Mesendoderm (in vitro differentiated cells): Measurements from ENCODE around the gene TSPOAP1.

Source experiments
- DNase-seq: peaks from one replicate; pipeline ENCODE4 v3.0.0; 2013
- H2AK5ac ChIP-seq: 2 replicates; pipeline ENCODE4 v1.6.1; 2013; ENCODE audit warnings: low read length, inconsistent platforms
- H2BK120ac ChIP-seq: 2 replicates; pipeline ENCODE4 v1.6.1; 2013; ENCODE audit warnings: low read depth, mild to moderate bottlenecking, low read length, moderate library complexity, mixed read lengths
- H2BK15ac ChIP-seq: replicated peaks from 2 replicates; pipeline ENCODE4 v1.6.1; 2013; ENCODE audit warnings: low read depth, mild to moderate bottlenecking, moderate library complexity
- H2BK5ac ChIP-seq: 2 replicates; pipeline ENCODE4 v1.6.1; 2013; ENCODE audit warnings: low read length, inconsistent platforms
- H3K18ac ChIP-seq: 2 replicates; pipeline ENCODE4 v1.6.1; 2013; ENCODE audit warnings: mild to moderate bottlenecking, low read length, mixed read lengths
- H3K23ac ChIP-seq: one replicate; pipeline ENCODE4 v1.6.1; 2013; ENCODE audit warnings: low read length
- H3K27ac ChIP-seq: 2 replicates; pipeline ENCODE4 v1.5.1; 2013; ENCODE audit warnings: low read depth, mild to moderate bottlenecking, inconsistent platforms, low read length, moderate library complexity
- H3K27me3 ChIP-seq: 2 replicates; pipeline ENCODE4 v1.6.1; 2013; ENCODE audit warnings: low read length, control low read depth, mild to moderate bottlenecking, inconsistent platforms; ENCODE audit not compliant: insufficient read depth, poor library complexity
- H3K36me3 ChIP-seq: 2 replicates; pipeline ENCODE4 v1.6.1; 2013; ENCODE audit warnings: low read length, inconsistent platforms; ENCODE audit not compliant: control insufficient read depth, insufficient read depth
- H3K4ac ChIP-seq: one replicate; pipeline ENCODE4 v1.6.1; 2013; ENCODE audit warnings: low read depth, mild to moderate bottlenecking, low read length, moderate library complexity
- H3K4me1 ChIP-seq: 2 replicates; pipeline ENCODE4 v1.6.1; 2013; ENCODE audit warnings: low read depth, low read length, inconsistent platforms; ENCODE audit not compliant: control insufficient read depth
- H3K4me2 ChIP-seq: 2 replicates; pipeline ENCODE4 v1.6.1; 2013; ENCODE audit warnings: low read length
- H3K4me3 ChIP-seq: 2 replicates; pipeline ENCODE4 v1.5.1; 2013; ENCODE audit warnings: mild to moderate bottlenecking, low read length
- H3K56ac ChIP-seq: one replicate; pipeline ENCODE4 v1.6.1; 2013; ENCODE audit warnings: low read length
- H3K79me1 ChIP-seq: 2 replicates; pipeline ENCODE4 v1.6.1; 2013; ENCODE audit warnings: low read length, inconsistent platforms
- H3K79me2 ChIP-seq: 2 replicates; pipeline ENCODE4 v1.6.1; 2013; ENCODE audit warnings: mild to moderate bottlenecking, low read length; ENCODE audit not compliant: control insufficient read depth, insufficient read depth
- H3K9ac ChIP-seq: 2 replicates; pipeline ENCODE4 v1.6.1; 2013; ENCODE audit warnings: low read length, inconsistent platforms
- H4K5ac ChIP-seq: one replicate; pipeline ENCODE4 v1.6.1; 2013; ENCODE audit warnings: low read length
- H4K8ac ChIP-seq: one replicate; pipeline ENCODE4 v1.6.1; 2013; ENCODE audit warnings: low read depth, mild to moderate bottlenecking, control low read depth, low read length, moderate library complexity
- WGBS: extraction: QIAGEN DNeasy Blood & Tissue Kit; methylation state at CpG from one replicate; pipeline ENCODE4 v1.1.7; 2013; ENCODE audit warnings: low lambda C conversion rate, missing lambda C conversion rate; ENCODE audit not compliant: insufficient coverage; ENCODE audit errors: extremely low coverage; 5-methylcytosine and 5-hydroxymethylcytosine counted together

Gene TSPOAP1

DNA sequence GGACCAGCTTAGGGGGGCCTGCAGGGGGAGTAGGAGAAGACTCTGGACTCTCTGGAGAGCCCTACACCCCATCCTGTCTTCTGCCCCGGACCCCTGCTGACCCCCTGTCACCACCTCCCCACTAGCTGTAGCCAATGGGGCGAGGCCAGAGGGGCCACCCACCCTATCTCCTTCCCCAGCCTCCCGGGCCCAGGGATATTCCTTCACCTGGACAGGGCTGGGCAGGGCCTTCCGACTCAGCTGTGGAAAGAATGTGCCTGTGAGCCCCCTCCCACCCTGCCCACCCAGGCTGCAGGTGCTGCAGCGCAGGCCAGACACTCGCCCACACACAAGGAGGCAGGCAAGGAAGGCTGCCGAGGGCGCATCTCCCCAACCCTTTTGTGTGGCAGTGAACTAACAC is 23.0 kb downstream of the TSPOAP1 start:
- H2BK5ac ChIP-seq, result no peak overlapping the region
- H4K8ac ChIP-seq, result no peak overlapping the region
- no CpG with 5 or more reads among the region's 8 CpGs for WGBS
- no peaks in the 10 kb centered on the region for H3K4me1 ChIP-seq
- H3K36me3 ChIP-seq, result no peaks in the 10 kb centered on the region
- H3K4me2 ChIP-seq, result no peak overlapping the region
- DNase-seq, result no peak
- H3K56ac ChIP-seq, result no peak overlapping the region
- H3K27me3 ChIP-seq, result no peaks in the 10 kb centered on the region
- H3K18ac ChIP-seq, result no peak overlapping the region
- no peak overlapping the region for H3K4me3 ChIP-seq
- no peaks in the 10 kb centered on the region for H3K79me1 ChIP-seq
- no peak overlapping the region for H2BK15ac ChIP-seq
- H3K23ac ChIP-seq, result no peak overlapping the region
- H2BK120ac ChIP-seq, result no peak overlapping the region
- H3K79me2 ChIP-seq, result no peaks in the 10 kb centered on the region
- no peak overlapping the region for H3K9ac ChIP-seq
- no peak overlapping the region for H3K4ac ChIP-seq
- no peak overlapping the region for H3K27ac ChIP-seq
- H2AK5ac ChIP-seq, result no peak overlapping the region
- H4K5ac ChIP-seq, result no peak overlapping the region

DNA sequence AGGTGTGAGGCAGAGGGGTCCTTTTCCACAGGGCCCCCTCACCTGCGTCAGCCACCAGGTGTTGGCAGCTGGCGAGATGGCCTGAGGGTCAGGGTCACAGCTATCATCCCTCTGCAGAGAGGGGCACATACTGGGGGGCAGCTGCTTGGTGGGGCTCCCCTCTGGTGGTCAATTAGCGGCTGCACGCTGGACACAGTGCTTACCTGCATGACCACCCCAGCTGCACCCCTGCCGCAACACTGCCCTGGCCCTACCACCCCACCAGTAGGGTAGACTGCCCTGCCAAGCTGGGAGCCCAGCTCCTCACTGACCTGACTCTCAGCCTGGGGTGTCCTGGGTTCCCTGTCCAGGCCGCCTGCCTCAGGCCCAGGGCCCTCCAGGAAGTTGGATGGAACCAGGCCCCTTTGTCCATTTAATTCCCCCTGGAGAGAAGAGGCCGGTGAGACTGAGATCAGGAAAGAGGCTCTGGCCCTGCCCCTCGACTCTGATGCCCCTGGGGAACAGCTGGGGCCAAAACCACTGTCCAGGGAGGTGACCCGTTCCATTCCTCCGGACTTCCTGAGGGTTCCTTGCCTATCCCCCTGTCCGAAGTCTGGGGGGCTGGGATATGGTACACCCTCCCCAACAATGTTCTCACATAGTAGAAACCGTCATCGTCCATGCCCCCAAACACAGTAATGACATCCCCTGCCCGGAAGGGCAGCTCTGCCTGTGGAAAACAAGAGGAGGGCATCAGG is 23.7 kb downstream of the TSPOAP1 start:
- Histone ChIP-seq H3K9ac (no peak overlapping the region), H4K5ac (no peak overlapping the region), H3K36me3 (no peaks in the 10 kb centered on the region), H3K18ac (no peak overlapping the region), H2BK15ac (no peak overlapping the region), H2AK5ac (peak overlapping the region; percentile 46), H3K23ac (no peak overlapping the region), H3K4me3 (no peak overlapping the region), H4K8ac (no peak overlapping the region), H3K79me1 (no peaks in the 10 kb centered on the region), H3K27me3 (no peaks in the 10 kb centered on the region), H3K4me1 (no peaks in the 10 kb centered on the region), H2BK120ac (no peak overlapping the region), H3K4ac (no peak overlapping the region), H3K56ac (peak overlapping the region; percentile 70), H3K27ac (no peak overlapping the region), H3K79me2 (no peaks in the 10 kb centered on the region), H3K4me2 (no peak overlapping the region), H2BK5ac (no peak overlapping the region)
- no CpG with 5 or more reads among the region's 14 CpGs for WGBS
- no peak for DNase-seq

DNA sequence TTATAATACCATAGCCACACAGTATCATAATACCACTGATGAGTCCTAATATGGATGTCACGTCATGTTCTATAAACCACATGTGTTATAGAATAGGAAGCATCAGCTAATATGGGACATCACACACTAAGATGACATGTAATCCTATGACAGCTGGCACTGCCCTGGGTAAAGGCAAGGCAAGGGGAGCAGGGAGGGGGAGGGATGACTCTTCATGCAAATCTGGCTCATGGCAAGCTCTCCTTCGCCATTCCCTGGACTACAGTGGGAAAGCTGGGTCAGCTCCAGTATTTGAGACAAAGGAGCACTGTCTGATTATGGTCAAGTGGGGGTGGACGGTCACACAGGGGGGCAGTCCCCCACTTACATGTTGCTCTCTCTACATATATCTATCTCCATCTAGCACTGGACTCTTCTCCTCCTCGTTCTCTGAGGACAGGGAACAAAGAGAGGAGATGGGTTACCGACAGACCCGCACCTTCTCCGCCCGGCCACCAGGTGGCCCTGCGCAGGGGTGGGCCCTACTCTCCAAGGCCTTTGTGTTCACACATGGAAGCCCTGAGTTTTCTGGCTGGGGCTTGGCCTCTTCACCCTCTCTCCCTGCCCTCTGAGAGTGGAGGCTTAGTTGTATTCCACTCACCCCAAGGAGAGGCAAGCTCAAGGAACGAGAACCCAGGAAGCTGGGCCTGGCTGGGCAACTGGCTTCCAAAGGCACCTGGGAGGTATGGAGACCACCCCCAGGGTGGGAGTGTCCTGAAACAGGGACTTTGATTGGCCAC is 24.4 kb downstream of the TSPOAP1 start:
- no peak overlapping the region for H3K4me3 ChIP-seq
- no peak overlapping the region for H4K8ac ChIP-seq
- no peak overlapping the region for H2BK120ac ChIP-seq
- no peaks in the 10 kb centered on the region for H3K4me1 ChIP-seq
- H3K79me1 ChIP-seq, result no peaks in the 10 kb centered on the region
- H3K4ac ChIP-seq, result no peak overlapping the region
- H3K9ac ChIP-seq, result no peak overlapping the region
- no peak overlapping the region for H4K5ac ChIP-seq
- DNase-seq, result peak; percentile 79
- H3K23ac ChIP-seq, result no peak overlapping the region
- H2AK5ac ChIP-seq, result peak overlapping the region; percentile 46
- H2BK5ac ChIP-seq, result no peak overlapping the region
- no peak overlapping the region for H3K18ac ChIP-seq
- no peak overlapping the region for H2BK15ac ChIP-seq
- peak overlapping the region; percentile 70 for H3K56ac ChIP-seq
- no peak overlapping the region for H3K4me2 ChIP-seq
- no peak overlapping the region for H3K27ac ChIP-seq
- WGBS, result no CpG with 5 or more reads among the region's 10 CpGs
- H3K27me3 ChIP-seq, result no peaks in the 10 kb centered on the region
- no peaks in the 10 kb centered on the region for H3K36me3 ChIP-seq
- no peaks in the 10 kb centered on the region for H3K79me2 ChIP-seq

DNA sequence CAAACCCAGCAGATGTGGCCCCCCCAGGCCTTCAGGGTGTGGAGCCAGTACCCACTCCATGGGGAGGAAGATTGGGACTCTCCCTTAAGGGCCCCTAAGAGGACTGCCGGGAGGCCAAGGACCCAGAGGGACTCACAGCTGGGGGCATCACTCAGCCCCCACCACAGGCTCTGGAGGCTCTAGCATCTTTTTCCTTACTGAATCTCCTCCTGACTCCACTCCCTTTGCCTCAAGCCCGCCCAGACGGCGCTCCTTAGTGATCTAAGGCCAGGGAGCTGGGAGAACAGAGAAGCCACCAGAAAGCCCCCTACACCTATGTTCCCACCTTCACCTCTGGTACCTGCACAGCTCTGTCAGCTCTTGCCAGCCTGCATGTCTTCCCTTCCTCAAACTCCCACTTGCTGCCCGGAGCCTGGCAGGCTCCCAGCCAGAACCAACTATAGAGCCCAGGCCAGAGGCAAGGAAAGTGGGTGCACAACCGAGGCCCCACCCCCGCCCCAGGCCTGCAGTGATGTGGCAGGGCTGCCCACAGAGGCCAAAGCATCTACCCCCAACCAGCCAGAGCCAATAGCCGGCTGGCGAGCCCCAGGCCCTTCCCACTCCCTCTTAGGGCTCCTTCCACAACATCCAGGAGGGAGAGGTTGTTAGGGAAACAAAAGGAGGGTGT is 25.5 kb downstream of the TSPOAP1 start:
- Histone ChIP-seq H3K27ac (no peak overlapping the region), H3K4me1 (no peaks in the 10 kb centered on the region), H3K23ac (no peak overlapping the region), H4K8ac (no peak overlapping the region), H3K18ac (no peak overlapping the region), H3K27me3 (no peaks in the 10 kb centered on the region), H3K9ac (no peak overlapping the region), H4K5ac (no peak overlapping the region), H3K4ac (no peak overlapping the region), H2AK5ac (no peak overlapping the region), H3K36me3 (no peaks in the 10 kb centered on the region), H3K79me1 (no peaks in the 10 kb centered on the region), H3K56ac (no peak overlapping the region), H2BK5ac (no peak overlapping the region), H3K4me3 (no peak overlapping the region), H2BK120ac (no peak overlapping the region), H2BK15ac (no peak overlapping the region), H3K4me2 (no peak overlapping the region), H3K79me2 (no peaks in the 10 kb centered on the region)
- DNase-seq, result no peak
- no CpG with 5 or more reads among the region's 9 CpGs for WGBS

DNA sequence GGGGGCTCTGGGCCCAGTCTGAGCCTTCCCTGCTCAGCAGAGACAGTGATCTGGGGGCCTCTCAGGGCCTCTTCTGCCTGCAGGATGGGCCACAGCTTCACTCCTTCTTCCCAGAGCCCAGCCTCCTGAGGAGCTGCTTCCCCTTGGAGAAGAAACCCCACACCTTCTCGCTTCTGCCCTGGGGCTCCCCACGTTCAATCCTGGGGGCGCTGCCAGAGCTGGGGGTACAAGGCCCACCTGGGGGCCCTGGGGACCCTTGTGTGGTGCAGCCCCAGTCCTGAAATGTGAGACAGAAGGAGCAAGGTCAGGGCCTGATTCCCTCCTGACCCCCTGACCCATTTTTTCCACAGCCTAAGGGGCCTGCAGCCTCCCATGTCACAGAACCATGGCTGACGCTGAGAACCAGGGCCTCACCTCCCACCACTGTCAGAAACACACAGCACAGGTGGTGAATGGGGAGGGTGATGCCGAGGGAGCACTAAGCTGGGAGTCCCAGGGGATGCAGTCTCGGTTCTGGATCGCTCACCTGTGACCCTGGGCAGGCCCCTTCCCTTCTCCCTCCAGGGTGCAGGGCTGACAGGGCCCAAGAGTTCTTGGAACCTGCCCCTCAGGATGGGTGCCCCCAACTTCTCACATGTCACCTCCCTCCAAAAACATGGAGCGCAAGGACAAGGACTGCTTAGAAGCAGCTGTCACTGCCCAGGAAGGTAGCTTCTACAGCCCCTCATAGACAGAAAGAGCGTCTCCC is 26.2 kb downstream of the TSPOAP1 start:
- Histone ChIP-seq H3K79me2 (no peaks in the 10 kb centered on the region), H3K36me3 (no peaks in the 10 kb centered on the region), H3K4ac (no peak overlapping the region), H3K23ac (no peak overlapping the region), H4K8ac (no peak overlapping the region), H3K18ac (no peak overlapping the region), H3K9ac (no peak overlapping the region), H3K56ac (no peak overlapping the region), H3K27ac (no peak overlapping the region), H3K4me3 (no peak overlapping the region), H2BK5ac (no peak overlapping the region), H3K4me1 (no peaks in the 10 kb centered on the region), H3K27me3 (no peaks in the 10 kb centered on the region), H3K79me1 (no peaks in the 10 kb centered on the region), H2BK120ac (no peak overlapping the region), H2AK5ac (no peak overlapping the region), H2BK15ac (no peak overlapping the region), H3K4me2 (no peak overlapping the region), H4K5ac (no peak overlapping the region)
- DNase-seq, result no peak
- WGBS, result no CpG with 5 or more reads among the region's 9 CpGs
